Measurements from ENCODE around the gene PRKG1.

DNA sequence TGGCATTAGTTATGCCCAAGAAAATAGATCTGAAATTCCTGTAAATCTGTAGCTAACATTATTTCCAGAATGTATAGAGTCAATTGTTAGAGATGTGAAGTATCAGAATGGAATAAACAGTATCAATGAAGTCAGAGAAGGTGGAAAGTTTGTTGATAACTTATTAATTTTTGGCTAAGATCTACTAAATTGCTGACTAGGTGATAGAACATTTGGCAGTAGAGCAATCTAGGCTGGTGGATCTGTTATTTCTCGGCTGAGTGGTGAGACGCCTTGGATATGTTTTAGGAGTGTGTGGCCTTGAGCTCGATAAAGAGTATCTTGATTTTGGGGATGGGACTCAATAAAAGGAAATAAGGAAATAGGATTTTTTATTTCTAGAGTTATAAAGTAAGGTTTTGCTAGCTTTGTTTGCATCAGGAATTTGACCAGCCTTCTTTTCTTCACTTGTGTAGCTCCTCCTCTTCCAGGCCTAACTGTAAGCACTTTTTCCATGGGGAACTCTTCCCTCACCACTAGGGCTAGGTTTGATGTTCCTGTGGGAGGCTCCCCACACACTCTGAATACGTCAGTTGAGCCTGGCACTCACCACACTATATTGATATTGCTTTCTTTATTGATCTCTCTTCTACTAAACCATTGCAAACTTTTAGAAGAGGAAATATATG lies 711.9 kb downstream of the PRKG1 start:
- TF ChIP-seq, protein P1, sequence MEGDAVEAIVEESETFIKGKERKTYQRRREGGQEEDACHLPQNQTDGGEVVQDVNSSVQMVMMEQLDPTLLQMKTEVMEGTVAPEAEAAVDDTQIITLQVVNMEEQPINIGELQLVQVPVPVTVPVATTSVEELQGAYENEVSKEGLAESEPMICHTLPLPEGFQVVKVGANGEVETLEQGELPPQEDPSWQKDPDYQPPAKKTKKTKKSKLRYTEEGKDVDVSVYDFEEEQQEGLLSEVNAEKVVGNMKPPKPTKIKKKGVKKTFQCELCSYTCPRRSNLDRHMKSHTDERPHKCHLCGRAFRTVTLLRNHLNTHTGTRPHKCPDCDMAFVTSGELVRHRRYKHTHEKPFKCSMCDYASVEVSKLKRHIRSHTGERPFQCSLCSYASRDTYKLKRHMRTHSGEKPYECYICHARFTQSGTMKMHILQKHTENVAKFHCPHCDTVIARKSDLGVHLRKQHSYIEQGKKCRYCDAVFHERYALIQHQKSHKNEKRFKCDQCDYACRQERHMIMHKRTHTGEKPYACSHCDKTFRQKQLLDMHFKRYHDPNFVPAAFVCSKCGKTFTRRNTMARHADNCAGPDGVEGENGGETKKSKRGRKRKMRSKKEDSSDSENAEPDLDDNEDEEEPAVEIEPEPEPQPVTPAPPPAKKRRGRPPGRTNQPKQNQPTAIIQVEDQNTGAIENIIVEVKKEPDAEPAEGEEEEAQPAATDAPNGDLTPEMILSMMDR (IDR thresholded peaks at IDR 0.05; ENCODE audit: low read depth, low read length), result no peak
- no peak for TF ChIP-seq EZH2phosphoT487 (IDR thresholded peaks at IDR 0.05; ENCODE audit: low read depth)

Measured in OCI-LY3 (cell line).